IMR-90 (cell line): ENCODE results near the gene ATP6V1F. TPM values are rescaled to one million over a fixed set of nuclear protein-coding genes. Genes with fewer than 3 reads are reported as not detected.

Experiments used
- ATAC-seq: fragments of 200-7000 bp; cut with Tn5 transposase; 2 replicates; pipeline ENCODE4 v1.9.1; 2020; ENCODE audit warnings: low read depth, mild to moderate bottlenecking, moderate library complexity
- BruUV-seq: library from RNA; stranded (reverse); fragments of 400-500 nt; replicated peaks from 2 replicates; lab custom pipeline; 2021; lab: Mats Ljungman, UMichigan
- CTCF ChIA-PET: fragments of 300-600 bp; formaldehyde crosslinking; extraction: SDS; loops from one replicate; lab custom pipeline; 2021; ENCODE audit warnings: antibody characterized with exemption; lab: Yijun Ruan, JAX
- POLR2A ChIA-PET: fragments of 300-600 bp; sonication (Branson Sonifier 250); formaldehyde crosslinking; loops from one replicate; lab custom pipeline; 2022; ENCODE audit warnings: antibody characterized with exemption; ENCODE audit not compliant: unreplicated experiment; lab: Charles Lee
- DNase-seq: peaks from one replicate; pipeline ENCODE4 v3.0.0; 2013
- H2AFZ ChIP-seq: replicated peaks from 2 replicates; pipeline ENCODE3; 2013; ENCODE audit warnings: low read length, mild to moderate bottlenecking; ENCODE audit not compliant: poor library complexity
- H2AK5ac ChIP-seq: 2 replicates; pipeline ENCODE4 v1.6.1; 2013; ENCODE audit warnings: low read depth, low read length, inconsistent platforms
- H2AK9ac ChIP-seq: replicated peaks from 2 replicates; pipeline ENCODE3; 2013; ENCODE audit warnings: mild to moderate bottlenecking, low read depth, low read length, moderate library complexity; ENCODE audit not compliant: poor library complexity
- H2BK120ac ChIP-seq: 2 replicates; pipeline ENCODE4 v1.6.1; 2013; ENCODE audit warnings: low read depth, low read length, inconsistent platforms
- H2BK15ac ChIP-seq: 3 replicates; pipeline ENCODE4 v1.6.1; 2013; ENCODE audit warnings: low read depth, low read length, inconsistent platforms
- H2BK20ac ChIP-seq: 2 replicates; pipeline ENCODE4 v1.6.1; 2013; ENCODE audit warnings: low read depth, mild to moderate bottlenecking, inconsistent platforms, low read length, moderate library complexity
- H2BK5ac ChIP-seq: 2 replicates; pipeline ENCODE4 v1.6.1; 2013; ENCODE audit warnings: mild to moderate bottlenecking, low read depth, low read length, inconsistent platforms; ENCODE audit not compliant: poor library complexity, severe bottlenecking
- H3K14ac ChIP-seq: replicated peaks from 2 replicates; pipeline ENCODE4 v1.6.1; 2013; ENCODE audit warnings: low read depth, low read length, inconsistent platforms
- H3K18ac ChIP-seq: 2 replicates; pipeline ENCODE4 v1.6.1; 2013; ENCODE audit warnings: low read depth, low read length, control low read depth
- H3K23ac ChIP-seq: 2 replicates; pipeline ENCODE4 v1.6.1; 2013; ENCODE audit warnings: low read depth, low read length, inconsistent platforms
- H3K27ac ChIP-seq: 2 replicates; pipeline ENCODE4 v1.5.1; 2013; ENCODE audit warnings: mild to moderate bottlenecking, control low read depth, low read length; ENCODE audit not compliant: insufficient read depth
- H3K27me3 ChIP-seq: 2 replicates; pipeline ENCODE4 v1.6.1; 2013; ENCODE audit warnings: low read length; ENCODE audit not compliant: control insufficient read depth, insufficient read depth
- H3K36me3 ChIP-seq: 2 replicates; pipeline ENCODE4 v1.6.1; 2013; ENCODE audit warnings: low read length, mixed read lengths; ENCODE audit not compliant: control insufficient read depth, insufficient read depth
- H3K4ac ChIP-seq: 2 replicates; pipeline ENCODE4 v1.6.1; 2013; ENCODE audit warnings: low read depth, low read length, inconsistent platforms
- H3K4me1 ChIP-seq: 2 replicates; pipeline ENCODE4 v1.6.1; 2013; ENCODE audit warnings: low read length, mixed read lengths; ENCODE audit not compliant: control insufficient read depth, insufficient read depth
- H3K4me2 ChIP-seq: 2 replicates; pipeline ENCODE4 v1.6.1; 2013; ENCODE audit warnings: low read depth, mild to moderate bottlenecking, control low read depth, low read length, moderate library complexity
- H3K4me3 ChIP-seq: 2 replicates; pipeline ENCODE4 v1.5.1; 2013; ENCODE audit warnings: low read depth, mild to moderate bottlenecking, control low read depth, low read length, moderate library complexity; ENCODE audit not compliant: insufficient read depth
- H3K56ac ChIP-seq: 2 replicates; pipeline ENCODE4 v1.6.1; 2013; ENCODE audit warnings: low read length, inconsistent platforms; ENCODE audit not compliant: insufficient read depth; ENCODE audit errors: extremely low read depth
- H3K79me1 ChIP-seq, 2 experiments: 2 replicates each; pipeline ENCODE4 v1.6.1; 2013; ENCODE audit warnings: low read length in 2 of 2, inconsistent platforms in 1 of 2, low read depth in 1 of 2
- H3K9ac ChIP-seq: 2 replicates; pipeline ENCODE4 v1.6.1; 2013; ENCODE audit warnings: low read depth, low read length, control low read depth
- H3K9me1 ChIP-seq: 2 replicates; pipeline ENCODE4 v1.6.1; 2013; ENCODE audit warnings: low read length, inconsistent platforms; ENCODE audit not compliant: insufficient read depth
- H3K9me3 ChIP-seq: 2 replicates; pipeline ENCODE4 v1.6.1; 2013; ENCODE audit warnings: low read length; ENCODE audit not compliant: control insufficient read depth, insufficient read depth
- H4K20me1 ChIP-seq: 2 replicates; pipeline ENCODE4 v1.6.1; 2013; ENCODE audit warnings: low read length, inconsistent platforms; ENCODE audit not compliant: insufficient read depth
- H4K5ac ChIP-seq: 2 replicates; pipeline ENCODE4 v1.6.1; 2013; ENCODE audit warnings: mild to moderate bottlenecking, low read depth, low read length, control low read depth
- H4K8ac ChIP-seq, 2 experiments: 2 replicates each; pipeline ENCODE4 v1.6.1; 2013; ENCODE audit warnings: low read depth in 2 of 2, low read length in 2 of 2, control low read depth in 1 of 2, inconsistent platforms in 1 of 2
- H4K91ac ChIP-seq: 2 replicates; pipeline ENCODE4 v1.6.1; 2013; ENCODE audit warnings: low read depth, low read length, inconsistent platforms; ENCODE audit not compliant: insufficient read depth
- CEBPB ChIP-seq: IDR thresholded peaks from 2 replicates; pipeline ENCODE4 v1.6.1; 2012; ENCODE audit warnings: low read depth, low read length, improper control_type of control experiment
- CTCF ChIP-seq: conservative IDR thresholded peaks from 2 replicates; pipeline ENCODE4 v1.5.1; 2012; ENCODE audit warnings: mild to moderate bottlenecking, low read depth, low read length, improper control_type of control experiment
- ELK1 ChIP-seq: fragments of 150-350 bp; IDR thresholded peaks from 2 replicates; pipeline ENCODE4 v1.6.1; 2016; ENCODE audit warnings: low read depth, mild to moderate bottlenecking, low read length, moderate library complexity, borderline replicate concordance
- FOS ChIP-seq: fragments of 150-350 bp; IDR thresholded peaks from 2 replicates; pipeline ENCODE4 v1.6.1; 2016; ENCODE audit warnings: low read depth, low read length
- MXI1 ChIP-seq: IDR thresholded peaks from 2 replicates; pipeline ENCODE4 v1.6.1; 2012; ENCODE audit warnings: low read depth, mild to moderate bottlenecking, low read length, moderate library complexity, borderline replicate concordance
- NFE2L2 ChIP-seq: fragments of 150-350 bp; IDR thresholded peaks from 2 replicates; pipeline ENCODE4 v1.6.1; 2016; ENCODE audit warnings: low read depth, mild to moderate bottlenecking, low read length
- POLR2A ChIP-seq: IDR thresholded peaks from 2 replicates; pipeline ENCODE4 v1.6.1; 2012; ENCODE audit warnings: mild to moderate bottlenecking, low read depth, low read length
- WGBS, 2 experiments: methylation state at CpG; one replicate each; pipeline versions ENCODE4 v1.1.5 to v1.1.7; 2013; ENCODE audit warnings: missing lambda C conversion rate in 2 of 2; ENCODE audit not compliant: insufficient read length in 1 of 2; ENCODE audit errors: extremely low coverage in 2 of 2; 5-methylcytosine and 5-hydroxymethylcytosine counted together
- dilution Hi-C: fragments of 300-500 bp; cut with HindIII; formaldehyde crosslinking; loops from one replicate; pipeline ENCODE4 v1.14.3; 2018; ENCODE audit warnings: low sequenced_read_pairs; ENCODE audit not compliant: unreplicated experiment
- in situ Hi-C: fragments of 300-500 bp; cut with MboI; formaldehyde crosslinking; loops from 3 replicates; pipeline ENCODE4 v1.14.3; 2019; ENCODE audit warnings: low sequenced_read_pairs, inconsistent platforms, mixed read lengths
- intact Hi-C: fragments of 100-400 bp; cut with micrococcal nuclease; formaldehyde crosslinking; loops from 2 replicates; pipeline ENCODE4 v1.10.0; 2022
- polyA plus RNA-seq, 3 experiments: library from polyadenylated mRNA; depleted of rRNA; stranded (reverse); fragments of >200 nt; gene quantifications; 2 replicates each; pipeline ENCODE4 v1.2.3, GENCODE V29; 2012; ENCODE audit warnings: low replicate concordance in 1 of 3
- total RNA-seq: library from RNA; depleted of rRNA; stranded (reverse); fragments of >200 nt; gene quantifications from 2 replicates; pipeline ENCODE4 v1.2.3, GENCODE V29; 2012

Gene ATP6V1F
- total and polyA plus RNA-seq, 2 of the 4 experiments (the other 2 are of a cell fraction): 104 to 321 TPM

GRCh38 chr7:128875523-128875948, 12.9 kb downstream of the ATP6V1F start:
- no peaks in the 10 kb centered on the region for H3K4me1 ChIP-seq
- TF ChIP-seq NFE2L2: no peak
- TF ChIP-seq ELK1: no peak
- no peak for TF ChIP-seq CEBPB
- TF ChIP-seq CTCF: no peak
- no peak for TF ChIP-seq MXI1
- no peak for TF ChIP-seq POLR2A
- TF ChIP-seq FOS: no peak
- no peaks in the 10 kb centered on the region for H3K79me1 ChIP-seq
- POLR2A ChIA-PET: no interaction called here
- H3K27ac ChIP-seq: no peak overlapping the region
- ATAC-seq (no peak), DNase-seq (no peak)
- no peak overlapping the region for H3K23ac ChIP-seq
- H4K5ac ChIP-seq: no peak overlapping the region
- WGBS, 2 experiments: 0% methylated on average over 1 of the region's 8 CpGs; no CpG with 5 or more reads in 1 of the 2 experiments
- no peak overlapping the region for H4K8ac ChIP-seq
- H2BK15ac ChIP-seq: no peak overlapping the region
- H3K9me1 ChIP-seq: no peaks in the 10 kb centered on the region
- no peak overlapping the region for H3K14ac ChIP-seq
- H2BK120ac ChIP-seq: no peak overlapping the region
- no peak overlapping the region for H3K18ac ChIP-seq
- no peak overlapping the region for H2BK20ac ChIP-seq
- no peaks in the 10 kb centered on the region for H3K36me3 ChIP-seq
- H2AK5ac ChIP-seq: no peak overlapping the region
- H3K9ac ChIP-seq: no peak overlapping the region
- no peak overlapping the region for H2AFZ ChIP-seq
- no peak overlapping the region for H3K56ac ChIP-seq
- dilution Hi-C loops (no loop called here), in situ Hi-C loops (loop anchor here (25.0 kb wide), 1 partner anchor 413 kb away; the partner anchor contains the start of gene HILPDA), intact Hi-C loops (no loop called here)
- H3K4me2 ChIP-seq: no peak overlapping the region
- no peak overlapping the region for H2AK9ac ChIP-seq
- peaks cover 23% of the 10 kb centered on the region for H3K27me3 ChIP-seq
- H4K20me1 ChIP-seq: no peaks in the 10 kb centered on the region
- H2BK5ac ChIP-seq: no peak overlapping the region
- H3K4ac ChIP-seq: no peak overlapping the region
- CTCF ChIA-PET: interaction anchor here (0.6 kb wide), 2 partner anchors 43 to 93 kb away, joined by 3 read pairs; no protein-coding TSS in a partner anchor
- no peaks in the 10 kb centered on the region for H3K9me3 ChIP-seq
- H4K91ac ChIP-seq: no peak overlapping the region
- no TSS peak for BruUV-seq
- no peak overlapping the region for H3K4me3 ChIP-seq
